HG02759 (cell line): ENCODE results near the gene OR1D5.
"Not testable (repeated sequence)": the region's sequence is repeated elsewhere in the genome, so short reads cannot be mapped to it uniquely, and the experiment has no call there.

Experiments used
- ATAC-seq: cut with Tn5 transposase; IDR thresholded peaks from one replicate; pipeline ENCODE4 v1.9.1; 2021; ENCODE audit warnings: mild to moderate bottlenecking, moderate library complexity; ENCODE audit not compliant: unreplicated experiment

Gene OR1D5

GRCh38 chr17:3032258-3033247 is 30.9 kb downstream of the OR1D5 start:
- ATAC-seq = no peak

GRCh38 chr17:3030852-3031470 is 32.4 kb downstream of the OR1D5 start:
- not testable (repeated sequence) for ATAC-seq

GRCh38 chr17:3030096-3030495 is 33.3 kb downstream of the OR1D5 start:
- no peak for ATAC-seq

- no peak for ATAC-seq
Observed at GRCh38 chr17:3029213-3029913, 34.0 kb downstream of the OR1D5 start.

- no peak for ATAC-seq
Observed at GRCh38 chr17:3027786-3028532, 35.4 kb downstream of the OR1D5 start.

- no peak for ATAC-seq
Observed at GRCh38 chr17:3026856-3027751, 36.3 kb downstream of the OR1D5 start.

- ATAC-seq = no peak
Observed at GRCh38 chr17:3026125-3026855, 37.1 kb downstream of the OR1D5 start.

GRCh38 chr17:3025421-3026124 is 37.8 kb downstream of the OR1D5 start:
- ATAC-seq = no peak

- no peak for ATAC-seq
Observed at GRCh38 chr17:3024346-3024745, 39.1 kb downstream of the OR1D5 start.

- ATAC-seq = no peak
Observed at GRCh38 chr17:3022197-3022596, 41.2 kb downstream of the OR1D5 start.

GRCh38 chr17:3020381-3020780 is 43.0 kb downstream of the OR1D5 start:
- no peak for ATAC-seq

- ATAC-seq = no peak
Observed at GRCh38 chr17:3019761-3020160, 43.6 kb downstream of the OR1D5 start.

- ATAC-seq = no peak
Observed at GRCh38 chr17:3017936-3018335, 45.5 kb downstream of the OR1D5 start.

- ATAC-seq = no peak
Observed at GRCh38 chr17:3015890-3016289, 47.5 kb downstream of the OR1D5 start.

GRCh38 chr17:3012926-3013581 is 50.4 kb downstream of the OR1D5 start:
- ATAC-seq = peak; percentile 42
